HEK293T (cell line): ENCODE results near the gene BCCIP.

Experiments
- CTCF ChIA-PET: fragments of 350-600 bp; formaldehyde crosslinking; extraction: SDS; loops from one replicate; lab custom pipeline; 2021; ENCODE audit warnings: antibody characterized with exemption, inconsistent platforms; lab: Yijun Ruan, JAX
- POLR2A ChIA-PET: fragments of 350-600 bp; formaldehyde crosslinking; extraction: SDS; loops from one replicate; lab custom pipeline; 2020; ENCODE audit warnings: antibody characterized with exemption, inconsistent platforms; lab: Yijun Ruan, JAX
- DNase-seq: peaks from one replicate; pipeline ENCODE4 v3.0.0; 2012; ENCODE audit warnings: mixed read lengths; ENCODE audit errors: extremely low spot score
- ARNT ChIP-seq: fragments of 450-650 bp; IDR thresholded peaks from 2 replicates; pipeline ENCODE4 v1.6.1; 2017; ENCODE audit warnings: mild to moderate bottlenecking
- BHLHE40 ChIP-seq: fragments of 450-650 bp; IDR thresholded peaks from 2 replicates; pipeline ENCODE4 v1.6.1; 2016; ENCODE audit warnings: mild to moderate bottlenecking, moderate library complexity, borderline replicate concordance
- CTBP1 ChIP-seq: fragments of 450-650 bp; IDR thresholded peaks from 2 replicates; pipeline ENCODE4 v1.6.1; 2016; ENCODE audit warnings: borderline replicate concordance
- ELF4 ChIP-seq: fragments of 450-650 bp; IDR thresholded peaks from 2 replicates; pipeline ENCODE4 v1.6.1; 2017; ENCODE audit warnings: antibody characterized with exemption
- FOXA1 ChIP-seq: fragments of 450-650 bp; IDR thresholded peaks from 2 replicates; pipeline ENCODE4 v1.6.1; 2016; ENCODE audit warnings: mild to moderate bottlenecking
- FOXK2 ChIP-seq: fragments of 450-650 bp; IDR thresholded peaks from 2 replicates; pipeline ENCODE4 v1.6.1; 2016; ENCODE audit warnings: mild to moderate bottlenecking
- FOXM1 ChIP-seq: fragments of 450-650 bp; IDR thresholded peaks from 2 replicates; pipeline ENCODE4 v1.6.1; 2017; ENCODE audit warnings: mild to moderate bottlenecking, borderline replicate concordance
- HDGF ChIP-seq: fragments of 450-650 bp; IDR thresholded peaks from 2 replicates; pipeline ENCODE4 v1.6.1; 2017; ENCODE audit warnings: antibody characterized with exemption, borderline replicate concordance
- L3MBTL2 ChIP-seq: fragments of 450-650 bp; conservative IDR thresholded peaks from 2 replicates; pipeline ENCODE4 v1.6.1; 2016; ENCODE audit warnings: mild to moderate bottlenecking
- LEF1 ChIP-seq: fragments of 450-650 bp; IDR thresholded peaks from 2 replicates; pipeline ENCODE4 v1.6.1; 2017; ENCODE audit warnings: mild to moderate bottlenecking, borderline replicate concordance
- NFRKB ChIP-seq: fragments of 450-650 bp; IDR thresholded peaks from 2 replicates; pipeline ENCODE4 v1.6.1; 2016; ENCODE audit warnings: mild to moderate bottlenecking, moderate library complexity
- SP1 ChIP-seq: fragments of 450-650 bp; IDR thresholded peaks from 2 replicates; pipeline ENCODE4 v1.6.1; 2017
- SUZ12 ChIP-seq: fragments of 450-650 bp; IDR thresholded peaks from 2 replicates; pipeline ENCODE4 v1.6.1; 2016; ENCODE audit warnings: mild to moderate bottlenecking
- TARDBP ChIP-seq: fragments of 450-650 bp; IDR thresholded peaks from 2 replicates; pipeline ENCODE4 v1.6.1; 2016
- ZNF384 ChIP-seq: fragments of 450-650 bp; IDR thresholded peaks from 2 replicates; pipeline ENCODE4 v1.6.1; 2016
- TF ChIP-seq, protein P1 (sequence below): fragments of 450-650 bp; IDR thresholded peaks from 2 replicates; pipeline ENCODE4 v1.6.1; 2016

The BCCIP gene

DNA sequence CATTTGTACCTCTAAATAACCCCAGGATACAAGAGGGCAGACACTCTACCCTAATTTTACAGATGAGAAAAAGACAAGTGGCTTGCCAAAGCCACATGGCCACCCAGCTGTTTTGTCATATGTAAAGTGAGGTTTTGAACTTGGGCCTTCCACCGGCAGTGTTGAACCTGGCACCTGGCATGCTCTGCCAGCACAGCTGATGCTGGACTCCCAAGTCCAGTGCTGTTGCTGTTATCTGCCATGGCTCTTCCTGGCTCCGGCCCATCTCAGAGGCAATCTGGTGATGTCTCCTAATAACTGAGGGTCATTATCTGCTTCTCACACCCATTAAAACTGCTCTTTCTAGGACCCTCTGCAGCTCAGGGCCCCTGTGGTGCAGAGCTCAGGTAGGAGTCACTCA is 25.0 kb downstream of the BCCIP start:
- TF ChIP-seq ARNT = no peak
- TF ChIP-seq ELF4 = no peak
- no peak for TF ChIP-seq HDGF
- TF ChIP-seq NFRKB = no peak
- no peak for TF ChIP-seq SUZ12
- TF ChIP-seq CTBP1 = no peak
- TF ChIP-seq TARDBP = no peak
- no peak for TF ChIP-seq FOXK2
- TF ChIP-seq FOXA1 = no peak
- no peak for TF ChIP-seq LEF1
- TF ChIP-seq SP1 = no peak
- no peak for TF ChIP-seq L3MBTL2
- TF ChIP-seq, protein P1, sequence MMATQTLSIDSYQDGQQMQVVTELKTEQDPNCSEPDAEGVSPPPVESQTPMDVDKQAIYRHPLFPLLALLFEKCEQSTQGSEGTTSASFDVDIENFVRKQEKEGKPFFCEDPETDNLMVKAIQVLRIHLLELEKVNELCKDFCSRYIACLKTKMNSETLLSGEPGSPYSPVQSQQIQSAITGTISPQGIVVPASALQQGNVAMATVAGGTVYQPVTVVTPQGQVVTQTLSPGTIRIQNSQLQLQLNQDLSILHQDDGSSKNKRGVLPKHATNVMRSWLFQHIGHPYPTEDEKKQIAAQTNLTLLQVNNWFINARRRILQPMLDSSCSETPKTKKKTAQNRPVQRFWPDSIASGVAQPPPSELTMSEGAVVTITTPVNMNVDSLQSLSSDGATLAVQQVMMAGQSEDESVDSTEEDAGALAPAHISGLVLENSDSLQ = no peak
- no peak for TF ChIP-seq FOXM1
- no peak for TF ChIP-seq ZNF384
- no peak for TF ChIP-seq BHLHE40
- ChIA-PET CTCF (no interaction called here), POLR2A (no interaction called here)
- DNase-seq = no peak

DNA sequence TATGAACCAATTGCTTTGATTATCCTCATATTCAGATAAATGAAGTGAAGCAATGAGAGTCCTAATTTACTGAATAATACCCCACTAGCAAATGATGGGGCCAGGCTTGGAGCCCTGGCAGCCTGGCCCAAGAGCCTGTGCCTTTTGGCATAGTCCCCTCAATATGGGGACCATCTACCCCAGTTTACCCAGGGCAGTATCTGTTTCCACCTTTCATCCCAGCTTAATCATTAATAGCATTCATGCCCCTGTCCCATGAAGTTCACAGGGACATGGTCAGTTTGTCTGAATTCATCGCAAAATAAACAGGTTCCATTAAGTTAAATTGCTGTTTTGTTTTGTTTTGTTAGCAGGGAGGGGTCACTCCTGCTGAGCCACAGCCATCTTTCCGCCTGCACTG is 25.5 kb downstream of the BCCIP start:
- CTCF ChIA-PET = no interaction called here
- TF ChIP-seq L3MBTL2 (no peak), SUZ12 (no peak), FOXM1 (no peak), ARNT (no peak), TARDBP (no peak), LEF1 (no peak), CTBP1 (no peak), ZNF384 (no peak), BHLHE40 (no peak), SP1 (no peak), FOXK2 (no peak), HDGF (no peak), FOXA1 (no peak), NFRKB (no peak), ELF4 (no peak)
- POLR2A ChIA-PET = no interaction called here
- DNase-seq = no peak

DNA sequence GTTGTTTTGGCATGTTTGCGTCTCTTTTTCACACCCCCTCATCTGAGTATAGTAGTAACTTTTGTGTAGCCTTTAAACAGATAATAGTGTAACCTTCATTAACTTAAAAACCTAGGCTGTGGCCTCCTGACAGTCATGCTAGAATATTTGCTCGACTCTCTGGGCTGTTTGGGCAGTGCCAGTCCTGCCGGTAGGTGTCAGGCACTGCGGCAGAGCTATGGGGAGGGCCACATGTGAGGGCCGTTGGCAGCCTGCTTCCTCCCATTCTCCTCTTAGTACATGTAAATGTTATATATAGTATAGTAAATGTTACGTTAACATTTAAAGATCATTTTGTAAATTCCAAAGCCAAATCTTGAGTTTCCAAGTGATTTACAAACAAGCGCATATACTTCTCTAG is 26.1 kb downstream of the BCCIP start:
- TF ChIP-seq L3MBTL2 (no peak), BHLHE40 (no peak), SP1 (no peak), ELF4 (no peak), TARDBP (no peak), ZNF384 (no peak), ARNT (no peak), FOXK2 (no peak), LEF1 (no peak), CTBP1 (no peak)
- TF ChIP-seq, protein P1 = no peak
- DNase-seq = no peak
- POLR2A ChIA-PET = no interaction called here
- CTCF ChIA-PET = no interaction called here

DNA sequence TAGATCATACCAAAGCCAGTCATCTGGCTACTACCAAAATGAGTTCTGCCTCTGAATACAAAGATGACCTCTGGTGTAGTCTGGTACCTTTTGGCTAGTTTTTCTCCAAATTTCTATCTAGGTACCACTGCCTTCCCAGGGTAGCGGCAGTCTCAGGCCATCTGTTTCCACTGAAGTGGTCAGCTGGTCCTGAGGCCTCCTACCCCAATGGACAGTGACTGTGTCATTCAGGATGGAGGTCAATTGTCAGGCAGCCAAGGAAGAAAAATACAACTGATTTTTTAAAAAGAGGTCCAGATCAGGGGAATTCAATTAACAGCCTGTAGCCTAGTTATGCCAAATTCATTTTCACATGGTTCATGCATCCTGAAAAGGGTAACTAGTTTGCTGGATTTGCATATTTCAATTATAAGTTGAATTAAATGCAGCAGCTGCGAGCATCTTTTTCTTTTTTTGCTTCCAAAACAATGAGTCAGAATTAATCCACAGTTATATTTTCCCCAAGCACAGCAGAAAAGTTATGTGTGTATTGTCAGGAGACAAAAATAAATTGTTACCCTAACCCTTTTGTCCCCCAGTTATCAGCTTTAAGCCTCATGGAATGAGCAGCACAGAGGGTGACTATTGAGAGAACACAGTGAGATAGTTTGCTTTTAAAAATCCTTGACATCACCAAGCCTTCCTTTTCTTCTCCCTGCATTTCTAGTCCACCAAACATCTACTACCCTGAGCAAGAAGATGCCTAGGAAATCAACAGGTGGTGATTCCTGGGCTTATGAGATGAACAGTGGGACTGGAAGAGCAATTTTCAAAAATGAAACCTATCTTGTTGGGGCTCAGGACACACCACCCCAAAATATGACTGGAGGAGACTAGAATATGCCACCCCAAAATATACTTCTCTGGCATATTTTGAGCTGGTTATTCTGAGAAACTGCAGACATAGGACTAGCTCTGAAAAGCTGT is 27.7 kb downstream of the BCCIP start:
- TF ChIP-seq NFRKB (no peak), ELF4 (no peak), ZNF384 (no peak), ARNT (no peak), CTBP1 (no peak), LEF1 (no peak), SP1 (no peak)
- ChIA-PET CTCF (no interaction called here), POLR2A (no interaction called here)
- no peak for DNase-seq

DNA sequence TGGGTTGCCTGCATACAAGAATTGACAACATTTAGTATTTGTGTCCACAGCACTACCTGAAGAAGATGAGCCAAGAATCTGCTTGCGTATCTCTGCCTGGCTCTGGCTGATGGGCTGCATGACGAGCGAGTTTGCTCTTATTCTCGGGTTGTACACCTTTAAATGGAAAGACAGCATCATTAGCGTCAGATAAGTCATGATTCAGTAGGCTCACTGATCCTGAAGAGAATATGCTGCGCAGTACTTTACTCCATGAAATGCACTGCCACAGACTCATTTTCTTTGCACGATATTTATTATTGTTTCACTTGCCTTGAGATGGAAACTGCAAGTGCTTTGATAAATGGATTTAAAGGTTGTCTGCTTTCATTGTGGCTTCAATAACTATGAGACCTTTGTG is 29.1 kb downstream of the BCCIP start:
- ChIA-PET CTCF (no interaction called here), POLR2A (no interaction called here)
- TF ChIP-seq HDGF (no peak), ZNF384 (no peak)
- no peak for DNase-seq

DNA sequence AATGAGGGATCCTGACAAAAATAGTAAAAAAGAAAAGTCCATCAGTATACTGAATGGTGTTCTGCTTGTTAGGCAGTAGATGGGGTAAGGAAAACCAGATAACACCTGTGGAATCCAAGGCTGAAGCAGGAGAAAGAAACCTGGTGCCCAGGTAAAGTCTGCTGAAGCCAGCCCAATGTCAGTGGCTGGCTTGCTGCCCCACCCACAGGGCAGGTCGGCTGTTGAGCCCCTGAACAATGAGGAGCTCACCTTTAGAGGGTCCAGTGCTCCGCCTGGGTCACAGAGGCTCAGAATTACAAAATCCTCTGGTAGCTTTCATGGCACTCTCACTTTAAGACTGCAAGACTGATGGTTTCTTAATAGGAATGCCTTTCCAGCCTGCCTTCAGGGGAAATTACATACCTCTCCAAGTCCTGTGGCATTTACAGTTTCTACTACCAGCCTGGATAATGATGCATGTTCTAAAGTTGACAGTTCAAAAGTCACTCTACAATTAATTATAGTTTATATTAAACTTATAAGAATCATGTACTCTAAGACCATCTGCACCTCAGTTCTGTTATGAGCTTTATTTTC is 33.9 kb downstream of the BCCIP start:
- ChIA-PET CTCF (interaction anchor here (0.7 kb wide), 1 partner anchor 224 kb away, joined by 3 read pairs; no protein-coding TSS in a partner anchor), POLR2A (no interaction called here)
- no peak for DNase-seq
- TF ChIP-seq FOXM1 (no peak), BHLHE40 (no peak), ARNT (no peak), HDGF (no peak), LEF1 (no peak), L3MBTL2 (no peak), CTBP1 (no peak), NFRKB (no peak), ZNF384 (no peak), ELF4 (no peak), TARDBP (no peak), FOXK2 (no peak), FOXA1 (no peak), SUZ12 (no peak), SP1 (no peak)
- TF ChIP-seq, protein P1 = no peak
